MM.1S (cell line): Measurements from ENCODE around the gene VSIG2.

Source experiments
- DNase-seq: peaks from one replicate; pipeline ENCODE4 v3.0.0-alpha.2; 2015
- H2AFZ ChIP-seq: fragments of 300-600 bp; sonication (generic); 2 replicates; pipeline ENCODE4 v1.6.0; 2016; ENCODE audit warnings: antibody characterized with exemption, low read length
- H3F3A ChIP-seq: fragments of 300-600 bp; sonication (generic); 2 replicates; pipeline ENCODE4 v1.6.1; 2016; ENCODE audit warnings: mild to moderate bottlenecking, antibody characterized with exemption, low read length, moderate library complexity, mixed read lengths; ENCODE audit not compliant: insufficient read depth
- H3K27ac ChIP-seq: fragments of 300-600 bp; sonication (generic); 2 replicates; pipeline ENCODE4 v1.5.1; 2016; ENCODE audit warnings: mild to moderate bottlenecking, low read length
- H3K27me3 ChIP-seq: fragments of 300-600 bp; sonication (generic); replicated peaks from 2 replicates; pipeline ENCODE4 v1.6.0; 2016; ENCODE audit warnings: low read length; ENCODE audit not compliant: insufficient read depth
- H3K36me3 ChIP-seq: fragments of 300-600 bp; sonication (generic); replicated peaks from 2 replicates; pipeline ENCODE4 v1.6.1; 2016; ENCODE audit warnings: mild to moderate bottlenecking, low read length, mixed read lengths; ENCODE audit not compliant: insufficient read depth
- H3K4me1 ChIP-seq: fragments of 300-600 bp; sonication (generic); 2 replicates; pipeline ENCODE4 v1.6.1; 2016; ENCODE audit warnings: low read length, mixed read lengths
- H3K4me2 ChIP-seq: fragments of 300-600 bp; sonication (generic); 2 replicates; pipeline ENCODE4 v1.6.0; 2016; ENCODE audit warnings: low read depth, low read length
- H3K4me3 ChIP-seq: fragments of 300-600 bp; sonication (generic); 2 replicates; pipeline ENCODE4 v1.5.1; 2016; ENCODE audit warnings: low read length, mixed read lengths
- H3K79me2 ChIP-seq: fragments of 300-600 bp; sonication (generic); 2 replicates; pipeline ENCODE4 v1.6.1; 2016; ENCODE audit warnings: mixed run types, low read length, mixed read lengths
- H3K9ac ChIP-seq: fragments of 300-600 bp; sonication (generic); 2 replicates; pipeline ENCODE4 v1.6.1; 2016; ENCODE audit warnings: low read length, mixed read lengths
- H3K9me2 ChIP-seq: fragments of 300-600 bp; sonication (generic); replicated peaks from 2 replicates; pipeline ENCODE4 v1.6.1; 2016; ENCODE audit warnings: mild to moderate bottlenecking, low read length, mixed read lengths; ENCODE audit not compliant: insufficient read depth
- H3K9me3 ChIP-seq: fragments of 300-600 bp; sonication (generic); replicated peaks from 2 replicates; pipeline ENCODE4 v1.6.1; 2016; ENCODE audit warnings: mild to moderate bottlenecking, low read length, mixed read lengths; ENCODE audit not compliant: insufficient read depth
- H4K20me1 ChIP-seq: fragments of 300-600 bp; sonication (generic); 2 replicates; pipeline ENCODE4 v1.6.1; 2016; ENCODE audit warnings: mild to moderate bottlenecking, low read length, moderate library complexity, mixed read lengths; ENCODE audit not compliant: insufficient read depth
- CTCF ChIP-seq: fragments of 300-600 bp; sonication (generic); IDR thresholded peaks from 2 replicates; pipeline ENCODE4 v1.5.1; 2016; ENCODE audit warnings: antibody characterized with exemption, low read length, mixed read lengths
- EZH2 ChIP-seq: fragments of 300-600 bp; sonication (generic); optimal IDR thresholded peaks from 2 replicates; pipeline ENCODE3; 2017; ENCODE audit warnings: low read depth, mild to moderate bottlenecking, antibody characterized with exemption, low read length, mixed read lengths
- EZH2phosphoT487 ChIP-seq: fragments of 300-600 bp; sonication (generic); IDR thresholded peaks from 2 replicates; pipeline ENCODE4 v1.6.1; 2018; ENCODE audit warnings: antibody characterized with exemption, low read length

Gene VSIG2

GRCh38 chr11:124737638-124738305, 14.3 kb downstream of the VSIG2 start:
- Histone ChIP-seq H3K4me3 (no peak overlapping the region), H3K4me1 (peaks cover 9% of the 10 kb centered on the region; the same call in 1 of the 2 replicates), H3K36me3 (no peaks in the 10 kb centered on the region), H3K9ac (no peak overlapping the region), H3K27ac (no peak overlapping the region), H2AFZ (no peak overlapping the region), H3F3A (no peaks in the 10 kb centered on the region), H3K4me2 (no peak overlapping the region), H3K27me3 (no peaks in the 10 kb centered on the region), H4K20me1 (no peaks in the 10 kb centered on the region), H3K79me2 (no peaks in the 10 kb centered on the region), H3K9me3 (no peaks in the 10 kb centered on the region), H3K9me2 (no peaks in the 10 kb centered on the region)
- TF ChIP-seq CTCF (no peak), EZH2 (no peak), EZH2phosphoT487 (no peak)
- DNase-seq = no peak

- Histone ChIP-seq H3K4me2 (no peak overlapping the region), H3K27me3 (no peaks in the 10 kb centered on the region), H2AFZ (no peak overlapping the region; the same call in 1 of the 2 replicates), H3K4me1 (peaks cover 9% of the 10 kb centered on the region; the same call in 1 of the 2 replicates), H3K27ac (no peak overlapping the region), H3K79me2 (no peaks in the 10 kb centered on the region), H3K9me2 (no peaks in the 10 kb centered on the region), H3K9ac (no peak overlapping the region), H4K20me1 (no peaks in the 10 kb centered on the region), H3K36me3 (no peaks in the 10 kb centered on the region), H3K9me3 (no peaks in the 10 kb centered on the region), H3K4me3 (no peak overlapping the region), H3F3A (no peaks in the 10 kb centered on the region)
- TF ChIP-seq EZH2 (no peak), EZH2phosphoT487 (no peak), CTCF (no peak)
- no peak for DNase-seq
These were observed 15.3 kb downstream of the VSIG2 start for GRCh38 chr11:124736736-124737135.

- Histone ChIP-seq H3K9me3 (no peaks in the 10 kb centered on the region), H3F3A (no peaks in the 10 kb centered on the region), H2AFZ (no peak overlapping the region), H3K27me3 (no peaks in the 10 kb centered on the region), H3K36me3 (no peaks in the 10 kb centered on the region), H3K4me2 (no peak overlapping the region), H3K79me2 (no peaks in the 10 kb centered on the region), H3K27ac (no peak overlapping the region), H3K9ac (no peak overlapping the region), H3K4me3 (no peak overlapping the region), H3K4me1 (peaks cover 3% of the 10 kb centered on the region; the same call in 1 of the 2 replicates), H3K9me2 (no peaks in the 10 kb centered on the region), H4K20me1 (no peaks in the 10 kb centered on the region)
- DNase-seq = no peak
- TF ChIP-seq EZH2 (no peak), EZH2phosphoT487 (no peak), CTCF (no peak)
These were observed 19.8 kb downstream of the VSIG2 start for GRCh38 chr11:124732230-124732629.
